Measurements from ENCODE around the gene TRIM8.

DNA sequence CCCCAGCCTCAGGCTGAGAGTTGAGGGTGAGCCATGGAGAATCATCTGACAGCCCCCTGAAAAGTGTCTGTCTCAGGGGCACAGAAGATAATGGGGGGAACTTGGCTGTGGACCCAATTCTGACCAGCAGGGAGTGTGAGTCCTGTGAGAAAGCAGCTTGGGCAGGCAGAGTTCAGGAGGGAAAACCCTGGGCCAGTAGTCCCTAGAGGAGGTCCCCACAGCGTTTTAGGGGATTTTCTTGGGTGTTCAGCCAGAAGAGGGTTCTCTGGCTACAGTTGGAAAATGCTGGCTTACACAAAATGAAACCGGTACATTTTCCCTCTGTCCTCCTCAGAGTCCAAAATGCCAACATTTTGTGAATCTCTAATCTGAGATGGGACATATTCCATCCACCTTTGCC lies 35.8 kb upstream of the TRIM8 start:
- TF ChIP-seq, protein P1, sequence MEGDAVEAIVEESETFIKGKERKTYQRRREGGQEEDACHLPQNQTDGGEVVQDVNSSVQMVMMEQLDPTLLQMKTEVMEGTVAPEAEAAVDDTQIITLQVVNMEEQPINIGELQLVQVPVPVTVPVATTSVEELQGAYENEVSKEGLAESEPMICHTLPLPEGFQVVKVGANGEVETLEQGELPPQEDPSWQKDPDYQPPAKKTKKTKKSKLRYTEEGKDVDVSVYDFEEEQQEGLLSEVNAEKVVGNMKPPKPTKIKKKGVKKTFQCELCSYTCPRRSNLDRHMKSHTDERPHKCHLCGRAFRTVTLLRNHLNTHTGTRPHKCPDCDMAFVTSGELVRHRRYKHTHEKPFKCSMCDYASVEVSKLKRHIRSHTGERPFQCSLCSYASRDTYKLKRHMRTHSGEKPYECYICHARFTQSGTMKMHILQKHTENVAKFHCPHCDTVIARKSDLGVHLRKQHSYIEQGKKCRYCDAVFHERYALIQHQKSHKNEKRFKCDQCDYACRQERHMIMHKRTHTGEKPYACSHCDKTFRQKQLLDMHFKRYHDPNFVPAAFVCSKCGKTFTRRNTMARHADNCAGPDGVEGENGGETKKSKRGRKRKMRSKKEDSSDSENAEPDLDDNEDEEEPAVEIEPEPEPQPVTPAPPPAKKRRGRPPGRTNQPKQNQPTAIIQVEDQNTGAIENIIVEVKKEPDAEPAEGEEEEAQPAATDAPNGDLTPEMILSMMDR (IDR thresholded peaks at IDR 0.05) = no peak
- no peak for TF ChIP-seq EZH2 (IDR thresholded peaks at IDR 0.05; ENCODE audit: borderline replicate concordance, insufficient read depth, low read depth, low read length, poor library complexity, severe bottlenecking)
